ENCODE results near the gene ILK.

ILK gene

GRCh38 chr11:6619004-6619745 is 15.6 kb downstream of the ILK start, which contains the start of gene TPP1:
TPP1 (minus strand) TSS chr11:6619422; CDS start chr11:6619400, 22 bp downstream.
- FAIRE-seq (peak; percentile 97), DNase-seq (ENCODE audit: insufficient read length, low spot score) (peak; percentile 97)

- DNase-seq (ENCODE audit: insufficient read length, low spot score): no peak
- no peak for FAIRE-seq
Observed at GRCh38 chr11:6620636-6621035, 17.1 kb downstream of the ILK start.

DNA sequence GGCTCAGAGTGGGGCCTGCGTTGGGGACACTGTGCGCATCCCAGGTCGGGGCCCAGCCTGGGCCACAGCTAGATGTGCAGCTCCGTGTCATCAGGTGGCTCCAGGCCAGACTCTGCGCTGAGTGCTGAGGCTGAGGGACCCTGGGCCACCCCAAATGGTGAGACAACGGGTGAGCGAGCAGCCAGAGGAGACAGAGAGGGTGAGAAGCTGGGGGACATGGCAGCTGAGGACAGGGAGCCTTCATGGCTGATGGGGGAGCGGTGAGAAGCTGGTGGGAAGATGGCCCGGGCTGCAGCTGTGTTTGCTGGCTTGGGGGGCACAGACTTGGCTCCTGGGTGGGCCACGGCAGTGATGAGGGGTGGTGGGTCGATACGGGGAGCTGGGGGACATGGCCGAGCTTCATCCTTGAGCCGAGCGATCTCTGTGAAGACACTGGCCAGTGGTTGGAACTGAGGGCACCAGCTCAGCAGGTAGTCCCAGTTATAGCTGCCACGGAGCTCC is 18.2 kb downstream of the ILK start:
- FAIRE-seq (no peak), DNase-seq (ENCODE audit: insufficient read length, low spot score) (no peak)

GRCh38 chr11:6622261-6623171 is 18.9 kb downstream of the ILK start:
- DNase-seq (ENCODE audit: insufficient read length, low spot score): no peak
- FAIRE-seq: no peak

DNA sequence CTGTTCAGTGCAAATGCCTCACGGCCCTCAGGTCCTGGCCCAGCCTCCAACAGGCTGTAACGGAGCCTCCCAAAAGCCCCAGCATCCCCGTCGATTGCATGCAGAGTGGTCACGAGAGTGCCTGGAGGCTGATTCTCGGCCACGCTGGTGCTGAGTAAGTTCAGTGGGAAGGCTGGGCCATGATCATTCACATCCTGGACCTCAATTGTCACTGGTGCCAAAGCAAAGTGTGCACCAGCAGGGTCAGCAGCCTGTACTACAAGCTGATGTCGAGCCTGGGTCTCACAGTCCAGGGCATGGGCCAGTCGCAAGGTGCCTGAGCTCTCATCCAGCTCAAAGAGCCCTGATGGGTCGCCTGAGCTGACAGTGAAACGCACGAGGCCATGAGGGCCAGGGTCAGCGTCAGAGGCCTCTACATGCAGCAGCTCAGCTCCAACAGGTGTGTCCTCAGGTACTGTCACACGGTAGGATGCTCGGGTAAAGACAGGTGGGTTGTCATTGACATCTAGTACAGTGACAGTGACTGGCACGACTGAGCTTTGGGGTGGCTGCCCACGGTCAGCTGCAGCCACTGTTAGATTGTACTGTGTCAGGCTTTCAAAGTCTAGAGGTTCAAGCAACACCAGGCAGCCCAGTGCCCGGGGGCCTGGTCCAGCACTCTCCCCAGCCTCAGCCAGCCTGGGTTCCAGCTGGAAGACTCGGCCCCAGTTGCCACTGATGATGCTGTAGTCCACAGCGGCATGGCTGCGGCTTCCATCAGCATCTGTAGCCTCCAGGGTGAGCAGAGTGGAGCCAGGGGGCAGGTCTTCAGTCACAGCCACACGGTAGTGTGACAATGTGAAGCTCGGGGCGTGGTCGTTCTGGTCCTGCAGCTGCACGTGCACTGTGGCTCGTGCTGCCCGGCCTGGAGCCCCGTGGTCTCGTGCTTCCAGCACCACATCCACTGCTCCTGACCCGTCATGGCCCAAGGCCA is 20.1 kb downstream of the ILK start:
- FAIRE-seq: no peak
- no peak for DNase-seq (ENCODE audit: insufficient read length, low spot score)

DNA sequence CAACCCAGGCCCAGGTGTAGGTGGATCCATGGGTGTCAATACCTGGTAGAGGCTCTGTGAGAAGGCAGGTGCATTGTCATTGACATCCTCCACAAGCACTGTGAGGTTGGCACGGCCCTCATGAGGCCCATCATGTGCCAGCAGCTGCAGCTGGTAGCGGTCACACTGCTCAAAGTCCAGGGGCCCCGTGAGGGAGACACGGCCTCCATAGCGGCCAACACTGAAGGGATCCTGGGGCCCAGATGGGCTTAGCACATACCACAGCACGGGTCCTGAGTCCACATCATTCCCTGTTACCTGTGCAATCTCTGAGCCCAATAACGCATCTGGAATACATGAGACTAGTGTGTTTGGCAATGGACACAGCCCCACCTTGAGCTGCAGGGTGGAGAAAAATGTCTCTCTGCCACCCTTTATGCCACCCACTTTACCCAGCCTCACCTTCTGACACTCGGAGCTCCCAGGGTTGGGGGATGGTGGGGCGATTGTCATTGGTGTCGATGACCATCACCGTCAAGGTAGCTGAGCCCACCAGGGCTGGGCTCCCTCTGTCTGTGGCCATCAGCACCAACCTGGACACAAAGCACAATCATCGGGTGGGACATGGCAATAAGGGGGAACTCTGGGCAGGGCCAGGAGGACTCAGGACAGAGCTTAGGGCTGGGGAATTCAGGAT is 21.7 kb downstream of the ILK start:
- DNase-seq (ENCODE audit: insufficient read length, low spot score): no peak
- no peak for FAIRE-seq

GRCh38 chr11:6625832-6626420 is 22.4 kb downstream of the ILK start:
- DNase-seq (ENCODE audit: insufficient read length, low spot score) (no peak), FAIRE-seq (no peak)

GRCh38 chr11:6626971-6627761 is 23.6 kb downstream of the ILK start:
- DNase-seq (ENCODE audit: insufficient read length, low spot score) (no peak), FAIRE-seq (no peak)

GRCh38 chr11:6627762-6628241 is 24.2 kb downstream of the ILK start:
- FAIRE-seq (peak; percentile 68), DNase-seq (ENCODE audit: insufficient read length, low spot score) (peak; percentile 71)

DNA sequence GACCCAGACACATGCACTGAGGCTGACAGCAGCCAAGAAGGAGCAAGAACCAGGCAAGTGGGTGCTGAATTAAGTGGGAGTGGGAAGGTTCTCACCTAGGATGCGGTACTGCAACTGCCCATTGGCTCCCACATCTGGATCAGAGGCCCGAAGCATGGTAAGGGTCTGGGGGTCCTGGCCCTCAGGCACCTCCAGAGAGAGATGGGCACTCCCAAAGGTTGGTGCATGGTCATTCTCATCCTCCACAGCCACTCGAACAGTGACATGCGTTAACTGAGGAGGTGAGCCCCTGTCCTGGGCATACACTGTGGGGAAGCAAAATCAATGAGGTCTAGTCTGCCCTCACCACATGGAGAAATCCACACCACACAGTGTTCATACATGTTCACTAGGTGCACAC is 25.0 kb downstream of the ILK start:
- DNase-seq (ENCODE audit: insufficient read length, low spot score) (no peak), FAIRE-seq (no peak)

DNA sequence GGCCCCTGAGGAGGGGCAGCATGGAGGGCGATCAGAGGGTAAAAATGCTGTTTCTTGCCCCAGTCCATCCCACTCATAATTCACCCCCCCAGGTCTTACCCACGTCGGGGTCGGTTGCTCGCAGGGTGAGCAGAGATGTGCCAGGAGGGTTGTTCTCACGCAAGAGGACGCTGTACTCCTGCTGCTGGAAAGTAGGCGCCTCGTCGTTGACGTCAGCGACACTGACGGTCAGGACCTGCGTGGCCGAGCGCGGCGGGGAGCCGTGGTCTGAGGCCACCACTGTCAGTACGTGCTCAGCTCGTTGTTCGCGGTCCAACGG is 26.0 kb downstream of the ILK start:
- DNase-seq (ENCODE audit: insufficient read length, low spot score) (no peak), FAIRE-seq (no peak)

DNA sequence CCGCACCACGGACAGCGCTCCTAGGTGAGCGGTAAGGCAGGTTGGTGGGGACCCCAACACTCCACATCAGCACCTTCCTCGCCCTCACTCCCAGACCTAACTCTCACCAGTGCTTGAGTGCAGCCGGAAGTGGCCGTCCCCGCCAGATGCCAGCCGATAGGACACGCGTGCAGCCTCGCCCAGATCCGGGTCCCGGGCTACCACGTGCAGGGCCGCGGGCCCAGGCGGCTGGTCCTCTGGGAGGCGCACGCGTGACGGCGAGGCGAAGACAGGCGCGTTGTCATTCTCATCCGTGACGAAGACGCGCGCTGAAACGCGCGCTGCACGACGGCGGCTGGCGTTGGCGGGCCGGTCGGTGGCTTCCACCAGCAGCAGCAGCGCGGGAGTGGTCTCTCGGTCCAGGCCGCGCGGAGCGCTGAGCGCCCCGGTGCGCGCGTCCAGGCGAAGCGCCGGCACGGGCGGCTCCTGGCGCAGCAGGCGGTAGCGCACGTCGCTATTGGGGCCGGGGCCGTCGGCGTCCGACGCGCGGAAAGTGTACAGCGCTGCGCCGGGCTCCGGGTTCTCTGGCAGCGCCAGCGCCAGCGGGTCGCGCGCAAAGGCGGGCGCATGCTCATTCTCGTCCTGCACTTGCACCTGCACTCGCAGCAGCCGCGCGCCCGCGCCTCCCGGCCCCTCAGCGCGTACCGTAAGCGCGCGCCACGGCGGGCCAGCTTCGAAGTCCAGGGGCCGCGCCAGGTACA is 26.5 kb downstream of the ILK start:
- FAIRE-seq (no peak), DNase-seq (ENCODE audit: insufficient read length, low spot score) (no peak)

DNA sequence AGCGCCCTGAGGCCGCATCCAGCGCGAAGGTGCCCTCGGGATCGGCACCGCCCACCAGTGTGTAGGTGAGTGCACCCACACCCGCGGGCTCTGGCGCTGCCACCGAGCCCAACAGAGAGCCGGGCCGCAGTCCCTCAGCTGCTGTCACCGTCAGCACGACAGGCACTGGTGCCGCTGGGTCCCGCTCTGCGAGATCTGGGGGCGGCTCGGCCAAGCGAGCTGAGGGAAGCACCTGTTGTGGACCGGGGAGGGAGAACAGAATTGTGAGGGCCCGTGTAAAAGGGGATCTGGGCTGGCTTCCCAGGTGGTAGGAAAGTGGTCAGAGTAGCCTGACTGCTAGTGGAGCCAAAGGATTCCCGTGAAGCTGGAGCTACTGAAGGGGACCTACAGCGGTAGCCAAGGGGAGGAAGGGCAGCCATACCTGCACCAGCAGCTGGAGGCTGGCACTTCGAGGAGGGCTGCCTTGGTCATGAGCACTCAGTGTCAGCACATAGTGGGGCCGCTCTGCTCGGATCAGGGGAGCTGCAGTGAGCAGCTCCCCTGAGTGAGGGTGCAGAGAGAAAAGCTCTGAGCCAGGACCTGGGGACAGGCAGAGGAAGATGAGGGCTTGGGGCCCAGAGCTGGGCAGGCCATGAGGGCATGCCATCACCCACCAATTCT is 27.2 kb downstream of the ILK start:
- FAIRE-seq (no peak), DNase-seq (ENCODE audit: insufficient read length, low spot score) (no peak)

DNA sequence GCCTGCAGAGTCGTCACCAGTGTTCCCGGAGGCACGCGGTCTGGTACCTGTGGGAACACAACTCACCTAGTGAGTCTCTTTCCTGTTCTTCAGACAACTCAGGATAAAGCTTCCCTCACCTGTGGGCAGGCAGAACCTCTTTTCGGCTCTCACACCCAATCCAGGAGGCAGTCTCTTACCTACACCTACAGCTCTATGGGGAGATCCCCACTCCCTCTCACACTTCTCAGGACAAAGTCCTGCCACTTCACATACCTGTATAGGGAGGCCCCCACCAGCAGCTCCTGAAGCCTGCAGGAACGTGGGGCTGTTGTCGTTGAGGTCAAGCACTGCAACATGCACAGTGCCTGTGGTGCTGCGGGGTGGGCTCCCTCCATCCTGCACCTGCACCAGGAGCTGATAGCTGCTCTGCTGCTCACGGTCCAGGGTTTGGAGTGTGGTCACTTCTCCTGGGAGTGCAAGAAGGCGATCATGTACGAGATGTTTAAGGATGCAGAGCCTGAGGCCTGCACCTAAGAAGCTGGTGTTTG is 27.9 kb downstream of the ILK start:
- FAIRE-seq (no peak), DNase-seq (ENCODE audit: insufficient read length, low spot score) (no peak)

GRCh38 chr11:6632116-6633073 is 28.8 kb downstream of the ILK start:
- no peak for FAIRE-seq
- no peak for DNase-seq (ENCODE audit: insufficient read length, low spot score)

Measured in GM19239 (cell line).